NB4 (cell line): ENCODE measurements around the gene CCK.

Experiments
- MYC ChIP-seq: IDR thresholded peaks from 2 replicates; pipeline ENCODE4 v1.6.1; 2011; ENCODE audit warnings: low read depth, low read length
- POLR2A ChIP-seq: IDR thresholded peaks from 2 replicates; pipeline ENCODE4 v1.6.1; 2011; ENCODE audit warnings: mild to moderate bottlenecking; ENCODE audit not compliant: insufficient read length; ENCODE audit errors: extremely low read depth
- TF ChIP-seq, protein P1 (sequence below): IDR thresholded peaks from one replicate; pipeline ENCODE4 v1.5.1; 2012; ENCODE audit warnings: low read depth, low read length
- TF ChIP-seq, protein P2 (sequence below): IDR thresholded peaks from 2 replicates; pipeline ENCODE4 v1.6.1; 2011; ENCODE audit warnings: low read depth, low read length

DNA sequence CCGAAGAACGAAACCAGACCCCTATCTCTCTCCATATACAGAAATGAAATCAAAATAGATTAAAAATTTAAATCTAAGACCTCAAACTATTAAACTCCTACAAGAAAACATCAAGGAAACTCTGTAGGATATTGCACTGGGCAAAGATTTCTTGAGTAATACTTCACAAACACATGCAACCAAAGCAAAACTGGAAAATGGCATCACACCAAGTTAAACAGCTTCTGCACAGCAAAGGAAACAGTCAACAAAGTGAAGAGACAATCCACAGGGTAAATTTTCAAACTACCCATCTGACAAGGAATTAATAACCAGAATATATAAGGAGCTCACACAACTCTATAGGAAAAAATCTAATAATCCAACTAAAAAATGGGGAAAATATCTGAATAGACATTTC lies 29.4 kb downstream of the CCK start:
- TF ChIP-seq, protein P1, sequence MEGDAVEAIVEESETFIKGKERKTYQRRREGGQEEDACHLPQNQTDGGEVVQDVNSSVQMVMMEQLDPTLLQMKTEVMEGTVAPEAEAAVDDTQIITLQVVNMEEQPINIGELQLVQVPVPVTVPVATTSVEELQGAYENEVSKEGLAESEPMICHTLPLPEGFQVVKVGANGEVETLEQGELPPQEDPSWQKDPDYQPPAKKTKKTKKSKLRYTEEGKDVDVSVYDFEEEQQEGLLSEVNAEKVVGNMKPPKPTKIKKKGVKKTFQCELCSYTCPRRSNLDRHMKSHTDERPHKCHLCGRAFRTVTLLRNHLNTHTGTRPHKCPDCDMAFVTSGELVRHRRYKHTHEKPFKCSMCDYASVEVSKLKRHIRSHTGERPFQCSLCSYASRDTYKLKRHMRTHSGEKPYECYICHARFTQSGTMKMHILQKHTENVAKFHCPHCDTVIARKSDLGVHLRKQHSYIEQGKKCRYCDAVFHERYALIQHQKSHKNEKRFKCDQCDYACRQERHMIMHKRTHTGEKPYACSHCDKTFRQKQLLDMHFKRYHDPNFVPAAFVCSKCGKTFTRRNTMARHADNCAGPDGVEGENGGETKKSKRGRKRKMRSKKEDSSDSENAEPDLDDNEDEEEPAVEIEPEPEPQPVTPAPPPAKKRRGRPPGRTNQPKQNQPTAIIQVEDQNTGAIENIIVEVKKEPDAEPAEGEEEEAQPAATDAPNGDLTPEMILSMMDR: no peak
- TF ChIP-seq MYC: no peak
- TF ChIP-seq POLR2A: no peak
- TF ChIP-seq, protein P2, sequence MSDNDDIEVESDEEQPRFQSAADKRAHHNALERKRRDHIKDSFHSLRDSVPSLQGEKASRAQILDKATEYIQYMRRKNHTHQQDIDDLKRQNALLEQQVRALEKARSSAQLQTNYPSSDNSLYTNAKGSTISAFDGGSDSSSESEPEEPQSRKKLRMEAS: no peak
